Chondrocyte (in vitro differentiated cells): ENCODE measurements around the gene JAGN1. TPM values are rescaled to one million over a fixed set of nuclear protein-coding genes. Genes with fewer than 3 reads are reported as not detected.
"Not testable (repeated sequence)": the region's sequence is repeated elsewhere in the genome, so short reads cannot be mapped to it uniquely, and the experiment has no call there.

Source experiments
- DNase-seq: peaks from one replicate; pipeline ENCODE4 v3.0.0; 2021; ENCODE audit warnings: mixed read lengths, low spot score
- H3K27ac Mint-ChIP-seq: one replicate; pipeline ENCODE4 v1.8.0; 2021; ENCODE audit warnings: mild to moderate bottlenecking, moderate library complexity, mixed read lengths; ENCODE audit not compliant: unreplicated experiment
- H3K27me3 Mint-ChIP-seq: 2 replicates; pipeline ENCODE4 v1.8.0; 2021; ENCODE audit warnings: low read depth, mixed read lengths
- H3K36me3 Mint-ChIP-seq: 2 replicates; pipeline ENCODE4 v1.8.0; 2021; ENCODE audit warnings: low read depth, mixed read lengths
- H3K4me1 Mint-ChIP-seq: 2 replicates; pipeline ENCODE4 v1.8.0; 2021; ENCODE audit warnings: low read depth, mild to moderate bottlenecking, mixed read lengths
- H3K4me3 Mint-ChIP-seq: one replicate; pipeline ENCODE4 v1.8.0; 2021; ENCODE audit warnings: mild to moderate bottlenecking, moderate library complexity, mixed read lengths; ENCODE audit not compliant: unreplicated experiment
- H3K9me3 Mint-ChIP-seq: 2 replicates; pipeline ENCODE4 v1.8.0; 2021; ENCODE audit warnings: low read depth, mixed read lengths
- CTCF ChIP-seq: fragments of 200-600 bp; sonication (generic); IDR thresholded peaks from 2 replicates; pipeline ENCODE4 v1.5.0; 2021; ENCODE audit warnings: antibody characterized with exemption, mild to moderate bottlenecking, moderate library complexity
- total RNA-seq: library from RNA; stranded (reverse); gene quantifications from 3 replicates; pipeline ENCODE4 v1.2.1, GENCODE V29; 2021

Gene JAGN1
- total RNA-seq, 1 donor from 2014 or later: 20.3 TPM

- no peaks in the 10 kb centered on the region for H3K36me3 Mint-ChIP-seq
- TF ChIP-seq CTCF: no peak
- no peak overlapping the region for H3K4me3 Mint-ChIP-seq
- peaks cover 18% of the 10 kb centered on the region for H3K4me1 Mint-ChIP-seq
- no peak for DNase-seq
- H3K27me3 Mint-ChIP-seq: no peaks in the 10 kb centered on the region
- H3K27ac Mint-ChIP-seq: no peak overlapping the region
- H3K9me3 Mint-ChIP-seq: no peaks in the 10 kb centered on the region
These were observed 23.8 kb upstream of the JAGN1 start for GRCh38 chr3:9866639-9867038.

- Mint-ChIP-seq H3K9me3 (no peaks in the 10 kb centered on the region), H3K4me1 (peaks cover 18% of the 10 kb centered on the region), H3K27ac (no peak overlapping the region), H3K4me3 (no peak overlapping the region), H3K27me3 (no peaks in the 10 kb centered on the region), H3K36me3 (no peaks in the 10 kb centered on the region)
- no peak for DNase-seq
- no peak for TF ChIP-seq CTCF
These were observed 23.3 kb upstream of the JAGN1 start for GRCh38 chr3:9867106-9867505.

GRCh38 chr3:9869955-9870354 lies 20.5 kb upstream of the JAGN1 start:
- Mint-ChIP-seq H3K27me3 (no peaks in the 10 kb centered on the region), H3K4me3 (no peak overlapping the region), H3K9me3 (no peaks in the 10 kb centered on the region), H3K4me1 (peaks cover under 1% of the 10 kb centered on the region), H3K27ac (no peak overlapping the region), H3K36me3 (no peaks in the 10 kb centered on the region)
- DNase-seq: no peak
- no peak for TF ChIP-seq CTCF

- DNase-seq: no peak
- Mint-ChIP-seq H3K4me3 (no peak overlapping the region), H3K9me3 (no peaks in the 10 kb centered on the region), H3K27ac (no peak overlapping the region), H3K36me3 (no peaks in the 10 kb centered on the region), H3K27me3 (no peaks in the 10 kb centered on the region), H3K4me1 (no peaks in the 10 kb centered on the region)
- TF ChIP-seq CTCF: no peak
These were observed 19.4 kb upstream of the JAGN1 start for GRCh38 chr3:9870978-9871377.

- not testable (repeated sequence) for H3K36me3 Mint-ChIP-seq, H3K27me3 Mint-ChIP-seq, H3K27ac Mint-ChIP-seq, H3K4me3 Mint-ChIP-seq, H3K4me1 Mint-ChIP-seq, DNase-seq, H3K9me3 Mint-ChIP-seq
These were observed 18.3 kb upstream of the JAGN1 start for GRCh38 chr3:9872067-9872466.

- no peak overlapping the region for H3K4me3 Mint-ChIP-seq
- no peaks in the 10 kb centered on the region for H3K27me3 Mint-ChIP-seq
- H3K9me3 Mint-ChIP-seq: no peaks in the 10 kb centered on the region
- DNase-seq: no peak
- no peak for TF ChIP-seq CTCF
- H3K36me3 Mint-ChIP-seq: no peaks in the 10 kb centered on the region
- H3K4me1 Mint-ChIP-seq: no peaks in the 10 kb centered on the region
- H3K27ac Mint-ChIP-seq: no peak overlapping the region
These were observed 15.0 kb upstream of the JAGN1 start for GRCh38 chr3:9875448-9875847.

- not testable (repeated sequence) for H3K36me3 Mint-ChIP-seq, H3K4me3 Mint-ChIP-seq, H3K27me3 Mint-ChIP-seq, DNase-seq, H3K27ac Mint-ChIP-seq, H3K4me1 Mint-ChIP-seq, H3K9me3 Mint-ChIP-seq
These were observed 14.2 kb upstream of the JAGN1 start for GRCh38 chr3:9876255-9876654.
